Anterior cingulate cortex (tissue), 58 donors: ENCODE data around the gene MLLT1.

Experiments used
- DNase-seq, 58 donors: peaks; one replicate each; lab custom pipeline; 2025; lab: John Stamatoyannopoulos, UW

Gene MLLT1

DNA sequence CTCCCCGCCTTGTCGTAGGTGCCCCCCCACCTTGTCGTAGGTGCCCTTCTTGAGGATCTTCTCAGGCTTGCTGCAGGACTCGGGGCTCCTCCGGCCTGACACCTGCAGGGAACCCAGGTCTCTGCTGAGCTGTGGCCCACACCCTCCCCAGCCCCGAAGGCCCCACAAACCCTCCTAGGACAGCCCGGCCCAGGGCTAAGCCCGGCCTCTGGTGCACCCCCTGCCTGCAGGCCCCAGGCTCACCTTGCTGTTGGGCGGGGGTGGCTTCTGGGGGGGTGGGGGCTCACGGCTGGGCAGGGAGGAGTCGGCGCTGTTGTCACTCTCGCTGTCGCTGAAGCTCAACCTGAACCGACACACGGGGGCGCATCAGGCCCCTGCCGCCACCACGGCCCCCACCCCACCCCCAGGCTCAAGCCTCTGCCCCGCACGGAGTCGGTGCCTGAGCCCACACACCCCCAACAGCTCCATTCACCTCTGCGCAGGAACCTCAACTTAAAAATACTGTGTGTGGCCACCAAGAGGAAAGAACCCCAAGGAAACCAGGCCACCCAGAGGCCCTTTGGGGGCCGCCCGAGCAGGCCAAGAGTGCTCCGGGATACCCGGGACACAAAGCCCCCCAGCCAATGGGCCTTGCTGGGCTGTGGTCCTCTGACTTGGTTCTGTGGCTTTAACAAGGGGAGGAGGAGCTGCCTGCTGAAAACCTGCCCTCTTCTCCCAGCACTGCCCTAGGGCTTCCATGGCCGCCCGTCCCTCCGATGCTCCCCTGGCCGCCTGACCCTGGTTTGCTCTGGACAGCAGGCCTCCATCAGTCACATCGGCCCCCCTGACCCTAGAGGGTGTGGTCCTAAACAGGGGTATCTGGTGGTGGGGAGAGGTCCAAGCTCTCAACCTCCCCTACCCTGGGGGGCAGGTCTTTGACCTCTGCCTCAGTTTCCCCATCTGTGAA, 65.8 kb downstream of the MLLT1 start:
- DNase-seq, result no peak

GRCh38 chr19:6213266-6213595, 66.5 kb downstream of the MLLT1 start:
- no peak for DNase-seq

- DNase-seq, result no peak
Measured at GRCh38 chr19:6212403-6213265, 67.1 kb downstream of the MLLT1 start.

GRCh38 chr19:6211632-6212402, 68.0 kb downstream of the MLLT1 start:
- DNase-seq, result no peak

GRCh38 chr19:6210721-6211600, 68.8 kb downstream of the MLLT1 start:
- no peak for DNase-seq

GRCh38 chr19:6210091-6210490, 69.7 kb downstream of the MLLT1 start:
- no peak for DNase-seq

DNA sequence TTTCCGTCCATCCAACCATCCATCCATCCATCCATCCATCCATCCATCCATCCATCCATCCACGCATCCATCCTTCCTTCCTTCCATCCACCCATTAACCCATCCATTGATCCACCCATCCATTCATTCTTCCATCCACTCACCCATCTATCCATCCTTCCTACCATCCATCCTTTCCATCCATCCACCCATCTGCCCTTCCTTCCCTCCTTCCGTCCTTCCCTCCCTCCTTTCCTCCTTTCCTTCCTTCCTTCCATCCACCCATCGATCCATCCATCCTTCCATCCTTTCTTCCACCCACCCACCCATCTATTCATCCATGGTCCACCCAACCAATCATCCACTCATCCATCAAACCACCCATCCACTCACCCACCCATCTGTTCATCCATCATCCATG, 70.1 kb downstream of the MLLT1 start:
- DNase-seq, result no peak

- DNase-seq, result no peak
Measured at GRCh38 chr19:6209233-6209632, 70.5 kb downstream of the MLLT1 start.

DNA sequence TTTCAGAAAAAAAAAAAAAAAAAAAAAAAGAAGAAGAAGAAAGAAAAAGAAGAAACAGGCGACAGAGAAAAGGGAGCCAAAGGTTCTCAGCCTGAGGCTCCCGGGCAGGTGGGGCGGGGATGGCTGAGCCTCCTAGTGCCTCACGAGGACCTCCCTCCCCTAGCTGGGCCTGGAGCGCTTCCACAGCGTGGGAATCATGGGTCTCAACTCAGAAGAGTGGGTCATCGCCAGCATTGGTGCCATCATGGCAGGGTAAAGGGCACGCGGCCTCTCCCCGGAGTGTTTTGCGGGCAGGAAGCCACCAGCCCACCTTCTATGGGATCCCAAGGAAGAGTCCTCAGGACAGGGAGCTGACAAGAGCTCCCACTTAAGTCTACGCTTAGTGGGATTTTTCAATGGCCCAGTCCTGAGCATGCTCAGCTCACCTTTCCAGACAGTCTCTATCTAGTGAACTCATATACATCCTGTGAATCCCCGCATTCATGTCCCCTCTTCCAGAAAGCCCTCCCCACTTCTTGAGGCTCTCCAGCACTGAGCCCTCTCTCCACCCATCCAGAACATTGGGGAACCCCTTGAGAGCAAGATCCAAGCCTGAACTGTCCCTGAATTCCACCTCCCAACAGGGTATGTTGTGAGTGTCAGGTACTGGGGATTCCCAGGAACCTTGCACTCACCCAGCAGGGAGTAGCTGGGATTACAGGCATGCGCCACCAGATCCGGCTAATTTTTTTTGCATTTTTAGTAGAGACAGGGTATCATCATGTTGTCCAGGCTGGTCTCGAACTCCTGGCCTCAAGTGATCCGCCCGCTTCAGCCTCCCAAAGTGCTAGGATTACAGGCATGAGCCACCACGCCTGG, 74.7 kb downstream of the MLLT1 start:
- no peak for DNase-seq

GRCh38 chr19:6204212-6204611, 75.6 kb downstream of the MLLT1 start:
- no peak for DNase-seq

GRCh38 chr19:6199240-6199994, 80.4 kb downstream of the MLLT1 start:
- DNase-seq, result peak; percentile 60 to 99 (median 95)

GRCh38 chr19:6198896-6199239, 80.9 kb downstream of the MLLT1 start:
- DNase-seq, result no peak

DNA sequence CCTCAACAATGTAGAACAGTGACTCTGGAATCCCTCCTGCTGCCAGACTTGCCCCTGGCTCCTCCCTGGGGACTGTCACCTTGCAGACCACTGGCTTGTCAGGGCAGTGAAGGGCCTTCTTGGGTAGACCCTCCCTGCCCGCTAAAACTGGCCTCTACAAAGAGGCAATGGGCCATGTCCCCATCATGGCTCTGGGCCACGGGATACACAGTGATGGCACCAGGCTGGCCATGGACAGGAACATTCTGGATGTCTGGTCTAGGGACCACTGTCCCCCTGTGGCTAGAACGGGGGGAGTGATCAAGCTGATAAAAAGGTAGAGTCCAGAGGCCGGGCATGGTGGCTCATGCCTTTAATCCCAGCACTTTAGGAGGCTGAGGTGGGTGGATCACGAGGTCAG, 83.4 kb downstream of the MLLT1 start:
- no peak for DNase-seq

- no peak for DNase-seq
Measured at GRCh38 chr19:6188811-6189210, 91.0 kb downstream of the MLLT1 start.

DNA sequence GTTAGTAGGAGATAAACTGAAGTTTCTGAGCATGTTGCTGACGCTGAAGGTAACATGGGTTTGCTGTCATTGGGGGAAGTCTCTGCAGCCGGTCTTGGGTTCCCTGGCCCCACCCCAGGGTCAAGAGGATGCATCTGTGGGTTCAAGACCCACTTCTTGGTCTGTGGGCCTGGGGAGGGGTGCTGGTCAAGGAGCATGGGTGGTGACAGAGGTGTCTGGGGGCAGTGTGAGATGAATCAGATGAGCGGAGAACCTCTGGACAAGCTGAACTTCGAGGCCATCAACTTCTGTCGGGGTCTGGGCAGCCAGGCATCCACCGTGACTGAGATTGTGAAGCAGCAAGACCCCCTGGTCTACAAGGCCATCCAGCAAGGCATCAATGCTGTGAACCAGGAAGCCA, 92.4 kb downstream of the MLLT1 start:
- no peak for DNase-seq

DNA sequence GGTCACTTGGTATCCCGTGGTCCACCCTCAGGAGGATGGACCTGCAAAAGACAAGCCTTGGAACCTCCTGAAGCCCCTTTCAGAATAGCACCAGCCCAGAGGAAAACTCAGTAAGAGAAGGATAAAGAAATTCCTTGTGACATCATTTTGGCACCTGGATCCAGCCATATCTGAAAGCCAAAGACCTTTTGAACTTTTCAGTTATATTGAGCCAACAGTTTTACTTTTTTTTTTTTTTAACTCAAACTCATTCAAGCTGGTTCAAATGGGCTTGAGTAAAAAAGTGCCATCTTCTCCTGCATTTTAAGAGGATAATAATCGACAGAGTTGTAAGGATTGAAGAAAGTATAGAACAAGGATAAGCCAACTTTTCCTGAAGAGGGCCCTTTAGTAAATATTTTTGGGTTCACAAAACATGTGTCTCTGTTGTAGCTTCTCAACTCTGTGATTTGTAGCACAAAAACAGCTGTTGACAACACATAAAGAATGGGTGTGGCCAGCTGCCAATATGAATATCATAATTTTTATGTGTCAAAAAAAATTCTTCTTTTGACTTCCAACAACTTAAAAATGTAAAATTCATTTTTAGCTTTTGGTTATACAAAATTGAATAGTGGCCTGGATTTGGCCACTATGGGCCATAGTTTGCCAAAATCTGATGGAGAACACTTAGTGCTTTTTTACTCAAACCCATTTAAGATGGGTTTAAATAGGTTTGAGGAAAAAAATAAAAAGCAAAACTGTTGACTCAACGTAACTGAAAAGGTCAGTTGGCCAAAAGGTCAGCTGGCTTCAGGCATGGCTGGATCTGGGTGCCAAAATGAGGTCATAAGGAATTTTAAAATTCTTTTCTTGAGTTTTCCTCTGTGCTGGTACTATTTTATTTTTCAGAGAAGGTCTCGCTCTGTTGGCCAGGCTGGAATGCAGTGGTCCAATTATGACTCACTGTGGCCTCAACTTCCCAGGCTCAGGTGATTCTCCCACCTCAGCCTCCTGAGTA, 93.6 kb downstream of the MLLT1 start:
- DNase-seq, result no peak
